Measurements from ENCODE around the gene PSME4. TPM values are rescaled to one million over a fixed set of nuclear protein-coding genes. Genes with fewer than 3 reads are reported as not detected.

The PSME4 gene, protein sequence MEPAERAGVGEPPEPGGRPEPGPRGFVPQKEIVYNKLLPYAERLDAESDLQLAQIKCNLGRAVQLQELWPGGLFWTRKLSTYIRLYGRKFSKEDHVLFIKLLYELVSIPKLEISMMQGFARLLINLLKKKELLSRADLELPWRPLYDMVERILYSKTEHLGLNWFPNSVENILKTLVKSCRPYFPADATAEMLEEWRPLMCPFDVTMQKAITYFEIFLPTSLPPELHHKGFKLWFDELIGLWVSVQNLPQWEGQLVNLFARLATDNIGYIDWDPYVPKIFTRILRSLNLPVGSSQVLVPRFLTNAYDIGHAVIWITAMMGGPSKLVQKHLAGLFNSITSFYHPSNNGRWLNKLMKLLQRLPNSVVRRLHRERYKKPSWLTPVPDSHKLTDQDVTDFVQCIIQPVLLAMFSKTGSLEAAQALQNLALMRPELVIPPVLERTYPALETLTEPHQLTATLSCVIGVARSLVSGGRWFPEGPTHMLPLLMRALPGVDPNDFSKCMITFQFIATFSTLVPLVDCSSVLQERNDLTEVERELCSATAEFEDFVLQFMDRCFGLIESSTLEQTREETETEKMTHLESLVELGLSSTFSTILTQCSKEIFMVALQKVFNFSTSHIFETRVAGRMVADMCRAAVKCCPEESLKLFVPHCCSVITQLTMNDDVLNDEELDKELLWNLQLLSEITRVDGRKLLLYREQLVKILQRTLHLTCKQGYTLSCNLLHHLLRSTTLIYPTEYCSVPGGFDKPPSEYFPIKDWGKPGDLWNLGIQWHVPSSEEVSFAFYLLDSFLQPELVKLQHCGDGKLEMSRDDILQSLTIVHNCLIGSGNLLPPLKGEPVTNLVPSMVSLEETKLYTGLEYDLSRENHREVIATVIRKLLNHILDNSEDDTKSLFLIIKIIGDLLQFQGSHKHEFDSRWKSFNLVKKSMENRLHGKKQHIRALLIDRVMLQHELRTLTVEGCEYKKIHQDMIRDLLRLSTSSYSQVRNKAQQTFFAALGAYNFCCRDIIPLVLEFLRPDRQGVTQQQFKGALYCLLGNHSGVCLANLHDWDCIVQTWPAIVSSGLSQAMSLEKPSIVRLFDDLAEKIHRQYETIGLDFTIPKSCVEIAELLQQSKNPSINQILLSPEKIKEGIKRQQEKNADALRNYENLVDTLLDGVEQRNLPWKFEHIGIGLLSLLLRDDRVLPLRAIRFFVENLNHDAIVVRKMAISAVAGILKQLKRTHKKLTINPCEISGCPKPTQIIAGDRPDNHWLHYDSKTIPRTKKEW (N-terminal part only)
- total RNA-seq, result 35.2 and 40.8 TPM in 2 replicates

DNA sequence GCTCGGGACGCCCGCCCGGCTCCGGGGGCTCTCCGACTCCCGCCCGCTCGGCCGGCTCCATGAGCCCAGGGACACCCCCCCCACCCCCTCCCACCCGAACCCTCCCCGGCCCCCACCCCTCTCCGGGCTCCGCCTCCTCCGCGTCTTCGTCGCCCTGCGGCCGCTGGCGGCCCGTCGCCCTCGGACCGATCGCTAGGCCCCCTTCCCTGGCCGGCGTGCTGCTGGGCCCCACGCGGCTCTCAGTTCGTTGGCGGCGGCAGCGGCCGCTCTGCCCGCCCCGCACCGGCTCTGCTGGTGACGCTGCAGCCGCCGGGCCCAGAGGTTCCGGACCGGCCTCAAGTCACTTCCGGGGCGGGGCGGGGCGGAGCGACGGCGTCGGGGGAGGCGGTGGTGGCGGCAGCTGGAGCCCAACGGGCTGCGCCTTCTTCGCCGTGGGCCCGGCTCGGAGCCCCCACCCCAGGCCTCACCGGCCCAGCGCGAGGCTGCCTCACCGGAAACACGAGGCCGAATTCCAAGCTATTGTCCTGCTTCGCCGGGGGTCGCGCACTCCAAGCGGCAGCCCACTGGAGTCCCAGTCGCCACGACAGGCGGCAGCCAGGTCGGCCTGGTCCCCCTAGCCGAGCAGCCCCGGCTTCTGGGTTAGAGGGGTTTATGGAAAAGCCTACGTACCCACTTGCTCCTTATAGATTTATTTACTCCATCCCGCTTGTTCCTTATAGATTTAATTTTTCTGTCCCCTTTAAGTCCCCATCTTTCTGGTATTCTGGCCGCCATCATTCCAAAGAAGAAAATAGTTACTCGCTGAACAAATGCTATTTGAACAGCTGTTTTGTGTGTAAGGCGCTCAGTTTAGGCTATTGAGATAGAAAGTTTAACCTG is at the start of gene PSME4:
Gene PSME4 (minus strand): TSS at position 270 of the 879 bp plus-strand sequence. CDS start 209 bp downstream, at position 61.
- DNase-seq (ENCODE audit: low read depth in 2 of 2), result peak; percentile 73 to 94

DNA sequence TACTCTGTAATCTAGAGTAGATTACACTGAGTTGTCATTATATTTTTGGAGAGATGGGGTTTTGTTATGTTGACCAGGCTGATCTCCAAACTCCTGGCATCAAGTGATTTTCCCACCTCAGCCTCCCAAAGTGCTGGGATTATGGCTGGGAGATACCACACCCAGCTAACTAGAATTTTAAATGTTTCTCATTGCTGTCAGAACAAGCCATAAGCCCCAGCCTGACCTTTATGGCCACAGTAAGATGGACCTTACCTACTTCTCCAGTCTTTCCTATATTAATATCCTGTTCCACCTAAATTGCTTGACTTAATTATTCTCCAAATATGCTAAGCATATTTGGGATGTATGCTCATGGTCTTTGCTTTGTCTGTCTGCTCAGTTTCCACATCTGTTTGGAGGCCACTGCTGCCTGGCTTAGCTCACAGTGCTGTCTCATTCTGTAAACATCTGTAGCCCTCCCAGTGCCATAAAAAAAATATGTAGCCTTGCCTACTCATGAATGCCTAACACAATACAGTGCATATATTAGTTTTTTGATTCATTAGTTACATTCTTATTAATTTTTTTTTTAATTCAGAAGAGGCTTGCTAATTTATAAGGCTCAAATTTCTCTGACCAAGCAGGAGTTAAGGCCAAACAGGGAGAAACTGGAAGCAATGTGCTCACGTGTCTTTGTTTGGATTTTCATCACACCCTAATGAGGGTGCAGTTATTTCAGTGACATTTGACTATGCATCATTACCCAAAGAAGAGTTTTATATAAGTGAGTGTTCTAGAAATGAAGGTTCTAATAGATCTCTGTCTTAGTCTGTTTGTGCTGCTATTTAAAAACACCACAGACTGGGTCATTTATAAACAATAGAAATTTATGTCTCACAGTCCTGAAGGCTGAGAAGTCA is 45.3 kb upstream of the PSME4 start:
- DNase-seq (ENCODE audit: low read depth in 2 of 2), result peak in 1 of 2 donors; percentile 11

DNA sequence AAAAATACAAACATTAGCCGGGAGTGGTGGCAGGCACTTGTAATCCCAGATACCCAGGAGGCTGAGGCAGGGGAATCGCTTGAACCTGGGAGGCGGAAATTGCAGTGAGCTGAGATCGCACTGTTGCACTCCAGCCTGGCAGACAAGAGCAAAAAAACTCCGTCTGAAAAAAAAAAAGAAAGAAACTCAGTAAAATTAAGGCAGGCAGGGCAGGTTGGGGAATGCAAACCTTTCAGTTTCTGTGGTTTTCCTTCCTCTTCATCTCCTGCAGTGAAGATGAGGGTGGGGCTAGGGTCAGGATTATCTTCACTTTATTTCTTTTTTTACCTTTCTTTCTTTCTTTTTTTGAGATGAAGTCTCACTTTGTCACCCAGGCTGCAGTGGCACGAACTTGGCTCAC is 43.2 kb upstream of the PSME4 start:
- DNase-seq (ENCODE audit: low read depth in 2 of 2), result no peak

DNA sequence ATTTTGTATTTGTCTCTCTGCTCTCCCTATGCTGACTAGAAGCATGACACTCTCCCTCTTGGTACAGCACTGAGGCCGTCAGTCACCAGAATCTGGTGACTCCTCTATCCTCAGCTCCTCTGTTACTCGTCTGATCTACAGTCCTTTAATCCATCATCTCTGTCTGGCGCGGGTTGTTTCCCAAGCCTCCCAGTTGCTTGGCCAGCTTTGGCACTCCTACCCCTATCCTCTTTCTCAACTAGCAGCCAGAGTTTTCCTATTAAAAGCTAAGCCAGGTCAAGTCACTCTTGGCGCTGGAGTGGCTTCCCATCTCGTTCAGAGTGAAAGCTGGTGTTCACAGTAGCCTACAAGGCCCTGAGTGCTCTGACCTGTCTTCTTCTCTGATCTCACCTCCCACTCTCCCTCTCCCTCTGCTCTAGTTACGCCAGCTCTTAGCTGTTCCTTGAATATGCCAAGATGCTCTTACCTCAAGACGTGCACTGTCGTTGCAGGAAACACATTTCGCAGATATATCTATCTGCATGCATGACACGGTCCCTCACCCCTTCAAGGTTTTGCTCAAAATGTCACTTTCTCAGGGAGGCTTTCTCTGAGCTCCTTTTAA is 41.8 kb upstream of the PSME4 start:
- no peak for DNase-seq (ENCODE audit: low read depth in 2 of 2)

DNA sequence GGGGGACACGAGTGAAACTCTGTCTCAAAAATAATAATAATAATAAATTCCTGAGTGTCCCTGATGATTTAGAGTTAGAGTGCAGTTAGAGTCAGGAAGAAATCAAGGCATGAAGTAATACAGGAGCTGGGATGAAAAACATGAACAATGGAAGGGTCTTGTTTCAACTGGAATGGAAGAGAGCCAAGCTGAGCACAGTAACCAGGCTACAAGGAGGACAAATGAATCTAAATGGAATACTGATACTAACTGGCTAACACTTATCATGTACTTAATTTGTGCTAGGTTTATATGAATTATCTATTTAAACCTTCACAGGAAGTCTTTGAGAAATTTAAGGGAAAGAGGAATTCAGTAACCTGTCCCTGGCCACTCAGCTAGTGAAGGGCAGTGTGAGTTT is 38.8 kb upstream of the PSME4 start:
- peak in 1 of 2 donors; percentile 48 for DNase-seq (ENCODE audit: low read depth in 2 of 2)

DNA sequence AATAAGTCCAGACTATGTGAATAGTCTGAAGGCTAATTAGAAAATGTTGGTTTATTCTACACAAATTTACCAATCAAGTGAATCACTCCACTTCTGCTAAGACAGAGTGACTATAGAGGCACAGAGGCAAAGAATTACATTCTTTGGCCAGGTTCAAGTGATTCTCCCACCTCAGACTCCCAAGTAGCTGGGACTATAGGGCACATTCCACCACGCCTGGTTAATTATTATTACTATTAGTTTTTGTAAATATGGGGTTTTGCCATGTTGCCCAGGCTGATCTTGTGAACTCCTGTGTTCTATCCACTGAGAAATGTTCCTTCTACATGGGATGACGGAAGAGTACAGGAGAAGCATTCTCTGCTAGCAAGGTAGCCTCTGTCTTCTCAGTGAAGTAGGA is 37.6 kb upstream of the PSME4 start:
- DNase-seq (ENCODE audit: low read depth in 2 of 2), result no peak

DNA sequence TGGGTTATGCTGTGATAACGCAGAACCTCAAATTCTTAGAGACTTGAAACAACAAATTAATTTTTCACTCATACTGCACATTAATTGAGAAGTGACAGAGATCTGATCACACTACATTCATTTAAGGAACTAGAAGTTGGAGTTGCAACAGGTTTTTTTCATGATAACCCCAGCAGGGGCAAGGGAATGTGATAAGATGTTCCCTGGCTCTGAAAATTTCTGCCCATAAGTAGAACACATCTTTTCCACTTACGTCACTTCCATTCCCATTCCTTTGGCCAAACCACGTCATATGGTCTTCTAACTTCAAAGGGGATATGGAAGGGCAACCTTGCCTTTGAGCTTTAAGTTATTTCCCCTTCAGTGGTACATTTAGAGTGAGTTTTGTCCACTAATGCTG is 29.7 kb upstream of the PSME4 start:
- no peak for DNase-seq (ENCODE audit: low read depth in 2 of 2)

DNA sequence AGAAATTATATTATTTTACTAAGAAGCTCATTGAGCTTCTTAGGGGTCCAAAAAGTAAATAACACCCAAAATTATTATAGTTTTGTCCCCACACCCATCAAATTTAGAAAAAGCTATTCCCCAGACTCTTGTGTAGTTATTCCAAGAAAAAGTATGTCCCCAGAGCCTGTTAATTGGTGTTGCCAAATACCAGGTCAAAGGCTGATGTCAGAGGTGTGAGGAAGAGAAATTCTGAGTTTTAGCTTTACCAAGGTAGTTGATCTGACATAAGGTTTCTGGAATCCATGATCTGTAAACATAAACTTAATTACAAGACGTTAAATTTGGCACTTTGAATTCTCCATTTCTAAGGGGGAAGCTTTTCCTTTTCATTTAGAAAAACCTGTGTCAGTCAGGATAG is 29.3 kb upstream of the PSME4 start:
- no peak for DNase-seq (ENCODE audit: low read depth in 2 of 2)

DNA sequence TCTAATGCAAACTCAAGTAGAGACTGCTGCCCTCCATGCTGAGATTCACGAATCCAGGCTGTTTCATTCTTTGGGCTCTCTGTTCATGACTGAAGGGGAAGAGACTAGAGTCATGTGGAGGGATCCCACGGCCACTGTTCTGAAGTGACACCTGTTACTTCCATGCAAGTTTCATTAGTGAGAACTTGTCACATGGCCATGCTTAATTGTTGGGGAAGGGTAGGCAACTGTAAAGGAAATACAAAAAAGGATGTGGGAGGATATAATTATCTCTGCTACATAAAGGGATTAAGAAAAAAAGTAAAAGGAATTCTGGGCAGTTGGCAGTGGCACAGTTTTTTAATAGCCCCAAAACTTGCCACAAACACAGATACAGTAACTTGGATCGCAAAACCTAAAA is 28.0 kb upstream of the PSME4 start:
- no peak for DNase-seq (ENCODE audit: low read depth in 2 of 2)

DNA sequence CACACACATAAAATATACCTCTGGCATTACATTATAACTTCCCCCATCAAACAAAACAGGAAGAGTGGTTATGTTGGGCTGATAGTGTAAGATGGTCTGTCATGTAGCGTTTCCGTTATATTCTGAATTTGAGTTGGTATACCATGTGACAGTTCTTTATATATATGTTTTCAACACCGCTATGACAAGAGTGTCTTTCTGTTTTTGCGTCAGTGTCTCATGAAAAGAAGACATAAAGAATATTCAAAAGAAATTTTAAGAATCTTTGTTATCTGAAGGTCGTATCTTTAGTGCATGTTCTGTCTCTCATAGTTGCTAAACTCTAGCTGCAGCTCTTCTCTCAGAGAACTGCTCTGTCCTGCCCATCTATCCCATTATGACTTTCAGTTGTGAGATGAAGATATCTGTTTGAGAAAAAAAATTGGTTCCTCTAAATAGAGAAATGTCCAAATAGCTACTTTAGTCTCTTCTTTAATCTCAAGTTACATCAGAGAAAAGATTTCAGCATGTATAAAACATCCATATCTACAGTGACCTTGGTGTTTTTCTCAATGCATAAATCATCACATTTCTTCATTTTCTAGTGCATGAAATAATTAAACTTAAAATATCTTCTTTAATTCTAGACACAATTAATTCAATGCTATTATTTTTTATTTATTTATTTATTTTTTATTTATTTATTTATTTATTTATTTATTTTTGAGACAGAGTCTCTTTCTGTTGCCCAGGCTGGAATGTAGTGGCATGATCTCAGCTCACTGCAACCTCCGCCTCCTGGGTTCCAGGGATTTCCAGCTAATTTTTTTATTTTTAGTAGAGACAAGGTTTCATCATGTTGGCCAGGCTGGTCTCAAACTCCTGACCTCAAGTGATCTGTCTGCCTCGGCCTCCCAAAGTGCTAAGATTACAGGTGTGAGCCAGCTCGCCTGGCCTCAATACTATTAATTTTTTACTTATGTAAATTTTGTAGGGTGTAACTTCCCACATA is 24.3 kb upstream of the PSME4 start:
- DNase-seq (ENCODE audit: low read depth in 2 of 2), result no peak

DNA sequence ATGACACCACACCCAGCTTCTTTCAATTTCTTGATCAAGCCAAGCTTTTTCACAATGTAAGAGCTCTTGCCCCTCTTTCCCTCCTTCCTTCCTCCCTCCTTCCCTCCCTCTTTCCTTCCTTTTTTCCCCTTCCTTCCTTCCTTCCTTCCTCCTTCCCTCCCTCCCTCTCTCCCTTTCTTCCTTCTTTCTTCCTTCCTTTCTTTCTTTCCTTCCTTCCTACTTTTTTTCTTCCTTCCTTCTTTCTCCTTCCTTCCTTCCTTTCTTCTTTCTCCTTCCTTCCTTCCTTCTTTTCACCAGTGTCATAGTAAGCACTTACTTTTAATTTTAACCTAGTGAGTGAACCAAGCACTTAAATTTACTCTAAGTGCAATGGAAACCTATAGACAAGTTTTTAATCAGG is 21.2 kb upstream of the PSME4 start:
- no peak for DNase-seq (ENCODE audit: low read depth in 2 of 2)

DNA sequence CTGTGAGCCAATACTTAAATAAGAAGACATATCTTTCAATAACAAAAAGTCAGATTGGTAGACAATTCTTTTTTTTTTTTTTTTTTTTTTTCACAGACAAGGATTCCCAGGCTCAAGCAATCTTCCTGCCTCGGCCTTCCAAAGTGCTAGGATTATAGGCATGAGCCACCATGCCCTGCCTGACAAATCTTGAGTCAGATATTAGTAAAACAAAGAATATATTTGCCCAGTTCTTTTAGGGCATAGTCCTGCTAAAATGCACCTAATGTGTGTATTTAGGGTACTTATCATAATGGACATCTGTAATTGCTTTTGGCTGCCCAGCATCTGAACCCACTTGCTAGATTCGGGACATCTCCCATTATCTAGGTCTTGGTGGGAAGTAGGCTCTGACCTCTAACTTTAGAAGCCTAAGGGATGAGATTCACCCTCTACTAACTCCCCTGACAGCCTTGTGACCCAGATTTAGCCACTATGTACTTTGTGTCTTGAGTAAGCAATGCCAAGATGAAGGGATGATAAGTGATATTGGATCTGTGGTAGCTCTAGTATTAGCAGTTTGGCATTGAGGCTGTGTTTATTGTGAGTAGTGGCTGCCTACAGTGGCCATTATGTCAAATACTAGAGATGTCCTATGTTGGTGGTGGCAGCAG is 18.5 kb upstream of the PSME4 start:
- no peak for DNase-seq (ENCODE audit: low read depth in 2 of 2)

DNA sequence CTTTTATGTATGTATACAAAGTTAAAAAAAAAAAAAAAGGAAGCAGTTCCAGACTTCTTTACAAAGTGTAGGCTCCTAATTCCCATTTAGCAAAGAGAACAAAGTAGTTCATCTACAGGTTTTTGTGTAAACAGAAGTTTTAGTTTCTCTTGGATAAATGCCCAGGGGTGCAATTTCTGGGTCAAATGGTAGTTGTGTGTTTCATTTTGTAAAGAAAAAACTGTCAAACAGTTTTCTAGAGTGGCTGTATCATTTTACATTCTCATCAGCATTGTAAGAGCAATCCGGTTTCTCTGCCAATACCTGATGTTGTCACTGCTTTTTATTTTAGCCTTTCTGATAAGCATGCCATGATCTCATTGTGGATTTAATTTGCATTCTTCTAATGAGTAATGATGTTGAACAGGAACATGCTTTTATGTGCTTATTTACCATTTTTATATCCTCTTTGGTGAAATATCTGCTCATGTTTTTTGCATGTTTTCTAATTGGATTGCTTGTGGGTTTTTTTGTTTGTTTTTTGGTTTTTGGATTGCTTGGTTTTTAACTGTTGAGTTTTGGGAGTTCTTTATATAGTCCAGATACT is 16.6 kb upstream of the PSME4 start:
- DNase-seq (ENCODE audit: low read depth in 2 of 2), result peak; percentile 76 to 81

DNA sequence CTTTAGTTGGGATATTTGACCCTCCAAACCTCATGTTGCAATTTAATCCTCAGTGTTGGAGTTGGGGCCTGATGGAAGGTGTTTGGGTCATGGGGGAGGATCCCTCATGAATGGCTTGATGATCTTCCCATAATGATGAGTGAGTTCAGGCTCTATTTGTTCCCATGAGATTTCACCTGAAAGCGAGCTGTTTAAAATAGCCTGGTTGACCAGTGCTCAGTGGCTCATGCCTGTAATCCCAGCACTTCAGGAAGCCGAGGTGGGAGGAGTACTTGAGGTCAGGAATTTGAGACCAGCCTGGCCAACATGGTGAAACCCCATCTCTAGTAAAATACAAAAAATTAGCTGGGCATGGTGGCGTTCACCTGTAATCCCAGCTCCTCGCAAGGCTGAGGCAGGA is 14.9 kb upstream of the PSME4 start:
- DNase-seq (ENCODE audit: low read depth in 2 of 2), result no peak

DNA sequence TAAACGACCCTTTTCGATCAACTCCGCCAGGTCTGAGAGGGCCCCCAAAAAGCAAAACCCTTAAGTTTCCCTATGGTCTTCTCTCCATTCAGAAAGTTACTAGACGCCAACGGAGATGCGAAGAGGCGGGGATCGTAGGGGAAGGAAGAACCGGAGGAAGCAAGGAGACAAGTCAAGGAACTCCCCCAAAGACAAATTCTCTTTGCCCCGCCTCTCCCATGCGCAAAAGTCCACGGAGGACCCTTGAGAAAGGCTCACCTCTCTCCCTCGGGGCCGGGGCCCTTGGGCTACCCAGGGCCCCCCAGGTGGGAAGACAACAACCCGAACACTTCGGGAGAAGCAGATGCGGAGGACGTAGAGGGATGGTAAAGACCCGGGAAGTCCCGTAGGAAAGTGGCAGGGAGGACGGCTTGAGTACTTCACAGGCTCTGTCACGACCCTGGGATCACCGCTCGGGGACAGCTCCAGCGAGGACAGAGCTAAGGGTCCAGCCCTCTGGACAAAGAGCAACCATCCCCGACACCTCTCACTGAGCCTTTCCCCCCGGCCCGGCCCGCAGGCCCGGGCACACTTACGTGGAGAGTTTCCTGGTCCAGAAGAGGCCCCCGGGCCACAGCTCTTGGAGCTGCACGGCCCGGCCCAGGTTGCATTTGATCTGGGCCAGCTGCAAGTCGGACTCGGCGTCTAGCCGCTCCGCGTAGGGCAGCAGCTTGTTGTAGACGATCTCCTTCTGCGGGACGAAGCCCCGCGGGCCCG is 647 bp downstream of the PSME4 start:
- DNase-seq (ENCODE audit: low read depth in 2 of 2), result peak in 1 of 2 donors; percentile 52

DNA sequence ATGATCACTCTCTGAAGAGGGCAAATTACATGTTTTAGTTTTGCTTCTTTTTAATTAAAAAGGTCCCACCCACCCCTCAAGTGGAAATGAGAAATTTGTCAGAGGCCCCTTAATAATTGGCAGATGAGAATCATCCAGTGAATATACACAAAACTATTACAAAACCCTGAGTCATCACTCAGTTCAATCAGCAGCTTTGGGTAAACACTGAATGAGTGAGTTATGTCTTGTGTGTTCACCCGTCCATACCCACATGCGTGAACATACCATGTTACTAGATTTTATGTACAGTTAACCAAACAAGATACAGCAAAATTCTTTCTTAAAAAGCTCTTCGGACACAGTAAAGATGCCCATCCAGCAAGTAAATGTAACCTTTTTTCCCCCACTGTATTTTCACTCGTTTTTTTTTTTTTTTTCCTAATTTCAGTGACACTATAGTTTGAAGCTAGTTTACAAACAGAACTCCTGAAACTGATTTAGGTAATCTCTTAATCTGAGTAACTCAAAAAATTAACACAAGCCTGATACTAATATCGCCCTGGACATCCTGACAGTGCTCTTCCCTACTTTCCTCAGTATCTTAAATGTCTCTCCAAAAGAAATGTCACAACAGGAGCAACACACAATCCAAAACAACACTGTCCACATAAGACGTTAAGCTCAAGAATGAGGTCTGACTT is 1.4 kb downstream of the PSME4 start:
- DNase-seq (ENCODE audit: low read depth in 2 of 2), result peak; percentile 67 to 92

All from dermis microvascular lymphatic vessel endothelial cell (primary cell).